OCI-LY7 (cell line): ENCODE data around the gene NAP1L4.

ENCODE experiments used
- EZH2phosphoT487 ChIP-seq: fragments of 200-600 bp; sonication (generic); IDR thresholded peaks from 2 replicates; pipeline ENCODE4 v1.6.1; 2018; ENCODE audit warnings: low read depth, borderline replicate concordance, mild to moderate bottlenecking, mixed run types, antibody characterized with exemption, low read length, moderate library complexity, mixed read lengths
- TF ChIP-seq, protein P1 (sequence below): fragments of 200-600 bp; sonication (generic); conservative IDR thresholded peaks from 2 replicates; pipeline ENCODE4 v1.5.1; 2014; ENCODE audit warnings: mild to moderate bottlenecking, antibody characterized with exemption, low read length, moderate library complexity, mixed read lengths

DNA sequence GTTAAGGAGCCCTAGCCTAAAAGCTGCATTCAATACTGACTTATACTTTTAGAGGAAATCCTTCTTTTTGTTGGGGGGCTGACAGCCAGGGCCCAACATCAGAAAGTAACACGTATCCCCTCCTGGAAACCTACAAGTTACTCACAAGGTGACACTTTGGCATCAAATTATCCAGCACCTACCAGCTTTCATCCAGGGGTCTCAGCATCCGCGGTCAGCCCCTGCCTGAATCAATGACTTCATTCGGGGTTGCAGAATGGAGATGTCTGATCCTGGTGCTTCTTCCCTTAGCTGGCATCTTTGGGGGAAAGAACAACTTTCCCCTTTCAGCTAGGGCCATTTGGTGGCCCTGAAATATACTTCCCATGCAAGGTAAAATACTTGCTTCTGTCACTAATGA lies 5.3 kb upstream of the NAP1L4 start:
- TF ChIP-seq, protein P1, sequence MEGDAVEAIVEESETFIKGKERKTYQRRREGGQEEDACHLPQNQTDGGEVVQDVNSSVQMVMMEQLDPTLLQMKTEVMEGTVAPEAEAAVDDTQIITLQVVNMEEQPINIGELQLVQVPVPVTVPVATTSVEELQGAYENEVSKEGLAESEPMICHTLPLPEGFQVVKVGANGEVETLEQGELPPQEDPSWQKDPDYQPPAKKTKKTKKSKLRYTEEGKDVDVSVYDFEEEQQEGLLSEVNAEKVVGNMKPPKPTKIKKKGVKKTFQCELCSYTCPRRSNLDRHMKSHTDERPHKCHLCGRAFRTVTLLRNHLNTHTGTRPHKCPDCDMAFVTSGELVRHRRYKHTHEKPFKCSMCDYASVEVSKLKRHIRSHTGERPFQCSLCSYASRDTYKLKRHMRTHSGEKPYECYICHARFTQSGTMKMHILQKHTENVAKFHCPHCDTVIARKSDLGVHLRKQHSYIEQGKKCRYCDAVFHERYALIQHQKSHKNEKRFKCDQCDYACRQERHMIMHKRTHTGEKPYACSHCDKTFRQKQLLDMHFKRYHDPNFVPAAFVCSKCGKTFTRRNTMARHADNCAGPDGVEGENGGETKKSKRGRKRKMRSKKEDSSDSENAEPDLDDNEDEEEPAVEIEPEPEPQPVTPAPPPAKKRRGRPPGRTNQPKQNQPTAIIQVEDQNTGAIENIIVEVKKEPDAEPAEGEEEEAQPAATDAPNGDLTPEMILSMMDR: no peak
- TF ChIP-seq EZH2phosphoT487: no peak
